ENCODE results near the gene ATP1A3. TPM values are rescaled to one million over a fixed set of nuclear protein-coding genes. Genes with fewer than 3 reads are reported as not detected.

The ATP1A3 gene
- total and polyA plus RNA-seq, 2 of the 13 experiments (the other 11 are each of a cell fraction or from before 2014, with no cell fraction given) = 0.01 to 0.04 TPM

DNA sequence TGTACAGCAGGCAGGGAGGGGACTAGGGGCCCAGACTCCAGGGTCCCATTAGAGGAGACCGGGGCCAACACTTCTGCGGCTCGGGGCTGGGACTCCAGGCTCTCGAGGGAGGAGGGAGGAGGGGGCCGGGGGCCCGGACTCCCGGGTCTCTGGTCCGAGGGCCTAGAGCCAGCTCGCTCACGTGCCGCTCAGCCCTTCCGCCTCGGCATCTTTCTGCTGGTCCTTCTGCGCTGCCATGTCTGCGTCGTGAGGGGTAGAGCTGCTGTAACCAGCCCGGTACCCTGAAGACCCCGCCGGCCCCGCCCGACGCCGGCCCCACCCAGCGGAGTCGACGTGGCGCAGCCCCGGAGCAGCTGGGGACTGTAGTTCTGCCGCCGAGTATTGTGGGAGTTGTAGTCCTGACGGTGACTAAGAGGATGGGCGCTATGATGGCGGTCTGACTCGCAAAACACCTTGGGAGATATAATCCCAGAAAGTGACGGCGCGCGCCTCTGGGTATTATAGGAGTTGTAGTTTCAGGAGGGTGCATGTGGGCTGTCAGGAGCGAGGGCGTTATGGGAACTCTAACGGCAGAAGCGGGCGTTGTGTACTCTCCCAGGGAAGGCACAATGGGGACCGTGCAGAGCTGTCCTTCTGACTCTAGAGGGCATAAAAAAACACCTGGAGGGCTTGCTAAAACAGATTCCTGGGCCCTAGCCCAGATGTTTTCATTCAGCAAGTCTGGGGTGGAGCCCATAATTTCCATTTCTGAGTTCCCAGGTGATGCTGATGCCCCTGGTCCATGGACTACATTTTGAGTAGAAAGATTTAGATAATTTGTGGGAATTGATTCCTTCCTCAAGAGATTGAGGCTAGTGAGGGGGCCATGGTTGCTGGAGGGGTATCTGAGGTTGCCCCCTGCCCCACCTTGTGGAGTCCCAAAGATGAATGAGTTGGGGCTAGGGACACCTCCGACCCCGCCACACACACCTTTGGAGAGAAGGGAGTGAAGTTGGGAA lies 34.7 kb downstream of the ATP1A3 start, which contains the start of gene RABAC1 (continued):
- TF ChIP-seq SIN3B (IDR thresholded peaks at IDR 0.05; ENCODE audit: low read length) (no peak), CENPT (CRISPR knock-in tag; IDR thresholded peaks at IDR 0.05; ENCODE audit: low read depth) (no peak), SP4 (CRISPR knock-in tag; IDR thresholded peaks at IDR 0.05) (peak; percentile 64), ZNF564 (CRISPR knock-in tag; IDR thresholded peaks at IDR 0.05) (no peak), ZNF205 (CRISPR knock-in tag; IDR thresholded peaks at IDR 0.05) (no peak), ZNF720 (CRISPR knock-in tag; IDR thresholded peaks at IDR 0.05) (no peak), ZNF12 (CRISPR knock-in tag; IDR thresholded peaks at IDR 0.05) (no peak), ZNF382 (CRISPR knock-in tag; IDR thresholded peaks at IDR 0.05; ENCODE audit: borderline replicate concordance) (no peak), MIER3 (CRISPR knock-in tag; IDR thresholded peaks at IDR 0.05; ENCODE audit: borderline replicate concordance) (no peak), HOXA5 (CRISPR knock-in tag; IDR thresholded peaks at IDR 0.05) (no peak), ZFP62 (CRISPR knock-in tag; IDR thresholded peaks at IDR 0.05) (peak; percentile 93; the same call in 1 of the 2 replicates), HOXA9 (CRISPR knock-in tag; IDR thresholded peaks at IDR 0.05; ENCODE audit: borderline replicate concordance) (no peak), TCF7 (IDR thresholded peaks at IDR 0.05; ENCODE audit: low read depth) (no peak), ATF7-NPFF (CRISPR knock-in tag; IDR thresholded peaks at IDR 0.05; ENCODE audit: low read depth) (0 out of 2 replicates have a peak, but pooled peaks have one; percentile 20), REPIN1 (CRISPR knock-in tag; IDR thresholded peaks at IDR 0.05; ENCODE audit: borderline replicate concordance, low read depth) (no peak; the same call in 1 of the 2 replicates), DMTF1 (CRISPR knock-in tag; IDR thresholded peaks at IDR 0.05) (no peak), THRA (CRISPR knock-in tag; IDR thresholded peaks at IDR 0.05; ENCODE audit: borderline replicate concordance) (no peak; the same call in 1 of the 2 replicates), SP140L (CRISPR knock-in tag; IDR thresholded peaks at IDR 0.05; ENCODE audit: borderline replicate concordance) (no peak)
- TF ChIP-seq, protein P1, sequence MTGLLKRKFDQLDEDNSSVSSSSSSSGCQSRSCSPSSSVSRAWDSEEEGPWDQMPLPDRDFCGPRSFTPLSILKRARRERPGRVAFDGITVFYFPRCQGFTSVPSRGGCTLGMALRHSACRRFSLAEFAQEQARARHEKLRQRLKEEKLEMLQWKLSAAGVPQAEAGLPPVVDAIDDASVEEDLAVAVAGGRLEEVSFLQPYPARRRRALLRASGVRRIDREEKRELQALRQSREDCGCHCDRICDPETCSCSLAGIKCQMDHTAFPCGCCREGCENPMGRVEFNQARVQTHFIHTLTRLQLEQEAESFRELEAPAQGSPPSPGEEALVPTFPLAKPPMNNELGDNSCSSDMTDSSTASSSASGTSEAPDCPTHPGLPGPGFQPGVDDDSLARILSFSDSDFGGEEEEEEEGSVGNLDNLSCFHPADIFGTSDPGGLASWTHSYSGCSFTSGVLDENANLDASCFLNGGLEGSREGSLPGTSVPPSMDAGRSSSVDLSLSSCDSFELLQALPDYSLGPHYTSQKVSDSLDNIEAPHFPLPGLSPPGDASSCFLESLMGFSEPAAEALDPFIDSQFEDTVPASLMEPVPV (CRISPR knock-in tag; IDR thresholded peaks at IDR 0.05) = peak; percentile 30; the same call in 1 of the 2 replicates
- TF ChIP-seq, protein P2, sequence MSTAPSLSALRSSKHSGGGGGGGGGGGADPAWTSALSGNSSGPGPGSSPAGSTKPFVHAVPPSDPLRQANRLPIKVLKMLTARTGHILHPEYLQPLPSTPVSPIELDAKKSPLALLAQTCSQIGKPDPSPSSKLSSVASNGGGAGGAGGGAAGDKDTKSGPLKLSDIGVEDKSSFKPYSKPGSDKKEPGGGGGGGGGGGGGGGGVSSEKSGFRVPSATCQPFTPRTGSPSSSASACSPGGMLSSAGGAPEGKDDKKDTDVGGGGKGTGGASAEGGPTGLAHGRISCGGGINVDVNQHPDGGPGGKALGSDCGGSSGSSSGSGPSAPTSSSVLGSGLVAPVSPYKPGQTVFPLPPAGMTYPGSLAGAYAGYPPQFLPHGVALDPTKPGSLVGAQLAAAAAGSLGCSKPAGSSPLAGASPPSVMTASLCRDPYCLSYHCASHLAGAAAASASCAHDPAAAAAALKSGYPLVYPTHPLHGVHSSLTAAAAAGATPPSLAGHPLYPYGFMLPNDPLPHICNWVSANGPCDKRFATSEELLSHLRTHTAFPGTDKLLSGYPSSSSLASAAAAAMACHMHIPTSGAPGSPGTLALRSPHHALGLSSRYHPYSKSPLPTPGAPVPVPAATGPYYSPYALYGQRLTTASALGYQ (CRISPR knock-in tag; IDR thresholded peaks at IDR 0.05) = no peak

All from HepG2 (cell line).